ENCODE results near the gene SNX19.

GRCh38 chr11:130849215-130849568, 67.1 kb downstream of the SNX19 start:
- no peak for TF ChIP-seq CTCF (conservative IDR thresholded peaks at IDR 0.05; ENCODE audit: low read depth in 2 of 2)
- TF ChIP-seq JUNB (IDR thresholded peaks at IDR 0.05; ENCODE audit: unreplicated experiment), result no peak
- TF ChIP-seq EZH2 (IDR thresholded peaks at IDR 0.05; ENCODE audit: low read depth, unreplicated experiment), result no peak
- no peak for TF ChIP-seq CREB1 (CRISPR knock-in tag; IDR thresholded peaks at IDR 0.05; ENCODE audit: low read depth)
- TF ChIP-seq POLR2AphosphoS5 (IDR thresholded peaks at IDR 0.05; ENCODE audit: low read depth), result no peak
- TF ChIP-seq ZNF331 (CRISPR knock-in tag; IDR thresholded peaks at IDR 0.05; ENCODE audit: low read depth), result no peak

Data from GM23338 (cell line).